Measurements from ENCODE around the gene TMEM123.

TMEM123 gene

DNA sequence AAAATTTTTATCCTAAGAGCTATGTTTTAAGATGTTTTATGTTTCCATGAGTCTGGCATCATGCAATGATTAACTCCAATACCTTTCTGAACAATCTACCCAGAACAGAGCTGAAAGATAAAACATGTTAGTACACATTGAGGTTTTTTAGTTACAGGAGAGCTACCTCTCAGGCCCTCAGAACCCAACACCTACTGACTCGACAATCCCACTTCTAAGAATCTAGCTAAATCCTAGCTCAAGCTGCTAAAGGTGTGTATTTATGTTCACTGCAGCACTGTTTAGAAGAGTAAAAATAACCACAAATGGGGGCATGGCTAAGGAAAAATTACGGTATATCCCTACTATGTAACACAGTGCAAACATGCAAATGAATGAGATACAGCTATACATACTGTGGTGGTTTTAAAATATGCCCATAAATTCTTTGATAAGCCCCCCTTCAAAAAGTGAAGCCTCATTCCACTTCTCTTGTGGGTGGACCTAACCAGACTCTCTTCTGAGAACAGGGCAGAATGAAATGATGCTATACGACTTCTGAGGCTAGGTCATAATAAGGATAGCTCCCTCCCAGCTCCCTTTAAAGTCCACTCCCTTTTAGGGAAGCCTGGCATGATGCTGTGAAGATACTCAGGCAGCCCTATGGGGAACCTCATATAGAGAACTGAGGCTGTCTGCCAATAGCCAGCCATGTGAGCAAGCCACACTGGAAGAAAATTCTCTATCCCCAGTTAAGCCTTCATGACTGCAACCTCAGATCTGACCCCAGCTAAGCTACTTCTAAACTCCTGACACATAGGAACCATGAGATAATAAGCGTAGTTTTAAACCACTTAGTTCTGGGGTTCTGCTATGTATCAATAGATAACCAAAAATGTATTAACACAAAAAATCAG is 29.5 kb downstream of the TMEM123 start:
- DNase-seq (ENCODE audit: low spot score), result peak; percentile 75

DNA sequence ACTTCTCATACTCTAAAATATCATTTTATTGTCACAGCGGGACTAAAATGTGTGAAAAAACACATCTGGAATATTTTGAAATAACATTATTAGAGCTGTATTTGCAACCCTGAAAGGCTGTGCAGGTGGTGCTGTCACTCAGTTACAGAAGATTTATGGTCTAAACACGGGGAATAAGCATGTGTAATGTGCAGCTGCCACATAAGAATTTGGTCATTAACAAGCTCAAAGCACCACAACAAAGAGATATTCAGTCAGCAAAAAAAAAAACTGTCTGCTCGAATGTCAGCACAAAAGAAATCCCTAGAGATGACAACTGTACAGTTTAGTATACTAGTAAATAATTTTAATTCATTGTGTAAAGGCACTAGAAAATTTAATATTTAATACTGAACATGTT is 31.3 kb downstream of the TMEM123 start:
- peak; percentile 90 for DNase-seq (ENCODE audit: low spot score)

DNA sequence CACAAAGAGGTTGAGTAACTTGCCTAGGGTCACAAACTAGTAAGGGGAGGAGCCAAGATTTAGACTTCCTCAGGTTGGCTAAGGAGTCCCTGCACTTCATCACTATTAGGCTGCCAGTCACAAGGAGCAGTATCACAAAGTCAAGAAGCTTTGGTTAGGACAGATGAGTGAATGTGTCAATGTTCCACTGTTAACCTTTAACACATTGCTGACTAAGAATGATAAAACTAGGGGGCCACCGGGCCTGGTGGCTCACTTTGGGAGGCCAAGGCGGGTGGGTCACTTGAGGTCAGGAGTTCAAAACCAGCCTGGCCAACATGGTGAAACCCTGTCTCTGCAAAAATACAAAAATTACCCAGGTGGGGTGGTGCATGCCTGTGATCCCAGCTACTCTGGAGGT is 32.0 kb downstream of the TMEM123 start:
- no peak for DNase-seq (ENCODE audit: low spot score)

DNA sequence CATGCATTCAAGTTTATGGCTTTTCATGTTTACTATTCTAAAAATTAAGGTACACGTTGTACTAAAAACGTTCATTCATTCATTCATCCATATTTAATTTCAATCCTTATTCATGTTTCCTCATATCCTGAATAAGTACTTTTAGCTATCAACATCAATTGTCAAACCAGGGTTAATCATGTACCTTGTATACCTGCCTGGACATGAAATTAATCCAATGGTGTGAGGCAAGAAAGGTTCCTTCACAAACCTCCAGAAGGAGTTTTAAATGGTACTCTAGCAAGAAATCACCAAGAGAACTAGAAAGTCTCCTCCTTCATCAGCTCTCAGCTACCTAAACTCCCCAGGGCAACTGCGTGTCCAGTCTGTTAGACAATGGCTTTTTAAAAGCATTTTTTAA is 33.4 kb downstream of the TMEM123 start:
- DNase-seq (ENCODE audit: low spot score), result no peak

DNA sequence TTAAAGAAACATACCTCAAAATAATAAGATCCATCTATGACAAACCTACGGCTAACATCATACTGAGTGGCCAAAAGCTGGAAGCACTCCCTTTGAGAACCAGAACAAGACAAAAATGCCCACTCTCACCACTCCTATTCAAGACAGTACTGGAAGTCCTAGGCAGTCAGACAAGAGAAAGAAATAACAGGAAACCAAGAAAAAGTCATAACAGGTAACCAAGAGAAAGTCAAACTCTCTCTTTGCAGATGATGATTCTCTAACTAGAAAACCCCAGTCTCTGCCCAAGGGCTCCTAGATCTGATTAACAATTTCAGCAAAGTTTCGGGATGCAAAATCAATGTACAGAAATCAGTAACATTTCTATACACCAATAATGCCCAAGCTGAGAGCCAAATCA is 35.6 kb downstream of the TMEM123 start:
- DNase-seq (ENCODE audit: low spot score), result no peak

DNA sequence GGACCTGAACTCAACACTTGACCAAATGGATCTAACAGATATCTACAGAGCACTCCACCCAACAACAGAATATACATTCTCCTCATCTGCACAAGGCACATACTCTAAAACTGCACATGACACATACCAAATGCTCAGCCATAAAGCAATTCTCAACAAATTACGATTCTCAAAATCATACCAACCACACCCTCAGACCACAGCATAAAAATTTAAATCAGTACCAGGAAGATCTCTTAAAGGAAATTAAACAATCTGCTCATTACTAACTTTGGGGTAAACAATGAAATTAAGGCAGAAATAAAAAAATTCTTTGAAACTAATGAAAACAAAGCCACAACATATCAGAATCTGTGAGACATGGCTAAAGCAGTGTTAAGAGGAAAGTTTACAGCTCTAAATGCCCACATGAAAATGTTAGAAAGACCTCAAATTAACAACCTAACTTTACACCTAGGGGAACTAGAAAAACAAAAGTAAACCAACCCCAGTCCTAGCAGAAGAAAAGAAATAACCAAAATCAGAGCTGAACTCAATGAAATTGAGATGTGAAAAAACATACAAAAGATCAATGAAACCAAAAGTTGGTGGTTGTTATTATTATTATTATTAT is 37.2 kb downstream of the TMEM123 start:
- no peak for DNase-seq (ENCODE audit: low spot score)

DNA sequence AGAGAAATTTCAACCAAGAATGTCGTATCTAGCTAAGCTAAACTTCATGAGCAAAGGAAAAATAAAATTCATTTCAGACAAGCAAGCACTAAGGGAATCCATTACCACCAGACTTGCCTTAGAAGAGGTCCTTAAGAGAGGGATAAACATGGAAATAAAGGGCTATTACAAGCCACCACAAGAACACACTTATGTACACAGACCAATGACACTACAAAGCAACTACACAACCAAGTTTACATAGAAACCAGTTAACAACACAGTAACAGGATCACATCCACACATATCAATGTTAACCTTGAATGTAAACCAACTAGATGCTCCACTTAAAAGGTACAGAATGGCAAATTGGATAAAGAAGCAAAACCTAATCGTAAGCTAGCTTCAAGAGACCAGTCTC is 38.0 kb downstream of the TMEM123 start:
- no peak for DNase-seq (ENCODE audit: low spot score)

DNA sequence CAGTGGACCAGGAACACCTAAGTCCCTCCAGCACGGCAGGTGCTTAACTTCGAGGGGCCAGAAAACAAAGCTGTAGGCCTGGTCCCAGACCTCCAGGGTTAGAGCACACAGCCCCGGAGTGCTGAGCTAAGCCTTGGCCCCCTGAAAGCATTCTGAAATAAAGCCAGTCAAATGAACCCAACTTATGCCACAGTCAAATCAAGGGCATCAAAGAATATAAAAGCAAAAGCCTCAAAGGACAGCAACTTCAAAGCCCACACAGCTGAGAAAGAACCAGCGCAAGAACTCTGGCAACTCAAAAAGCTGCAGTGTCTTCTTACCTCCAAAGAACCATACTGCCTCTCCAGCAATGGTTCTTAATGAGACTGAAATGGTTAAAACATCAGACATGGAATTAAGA is 39.1 kb downstream of the TMEM123 start:
- DNase-seq (ENCODE audit: low spot score), result no peak

DNA sequence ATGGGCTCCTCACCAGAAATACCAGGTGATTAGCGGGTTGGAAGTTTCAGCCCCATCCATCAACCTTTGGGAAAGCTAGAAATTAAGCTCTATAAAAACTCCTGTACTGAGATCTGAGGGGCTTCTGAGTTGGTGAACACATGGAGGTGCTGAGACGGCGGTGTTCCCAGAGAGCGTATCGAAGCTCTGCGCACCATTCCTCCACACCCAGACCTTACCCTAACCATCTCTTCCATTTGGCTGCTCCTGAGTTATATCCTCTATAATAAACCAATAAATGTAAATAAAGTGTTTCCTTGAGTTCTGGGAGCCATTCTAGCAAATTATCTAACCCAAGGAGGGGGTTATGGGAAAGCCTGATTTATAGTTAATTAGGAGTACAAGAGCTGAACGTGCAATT is 41.4 kb downstream of the TMEM123 start:
- DNase-seq (ENCODE audit: low spot score), result no peak

DNA sequence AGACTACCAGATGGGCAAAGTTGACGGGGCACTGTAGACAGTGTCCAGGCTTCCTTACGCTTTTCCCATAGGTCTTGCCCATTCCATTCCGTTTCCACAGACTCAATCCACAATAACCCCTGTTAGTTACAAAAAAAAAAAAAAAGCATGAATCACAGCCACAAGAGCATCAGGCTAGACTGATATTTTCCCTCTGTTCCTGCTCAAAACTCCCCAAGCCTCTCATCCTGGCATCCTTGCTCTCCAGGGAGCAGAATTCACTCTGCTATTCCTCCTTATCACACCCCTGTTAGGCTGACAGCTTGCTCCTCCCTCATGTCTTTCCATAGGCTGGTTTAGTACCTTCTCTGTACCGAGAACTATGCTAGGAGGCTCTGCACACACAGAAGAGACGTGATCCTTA is 42.2 kb downstream of the TMEM123 start:
- no peak for DNase-seq (ENCODE audit: low spot score)

DNA sequence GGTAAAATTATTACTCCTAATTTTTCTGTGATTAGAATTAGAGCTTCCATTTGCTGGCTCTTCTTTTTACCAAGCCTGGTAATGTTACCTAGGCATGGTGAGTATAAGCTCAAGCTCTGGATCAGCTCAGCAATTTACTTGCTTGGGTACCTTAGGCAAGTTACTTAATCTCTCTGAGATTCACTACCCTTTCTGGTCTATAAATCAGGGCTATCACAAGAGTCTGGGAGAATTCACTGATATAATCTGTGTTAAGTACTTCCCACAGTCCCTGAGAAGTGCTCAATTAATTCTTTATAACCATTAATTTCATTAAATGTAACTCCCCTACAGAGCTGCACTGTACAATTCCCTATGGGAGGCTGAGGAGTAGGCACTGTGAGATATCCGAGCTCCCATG is 44.2 kb downstream of the TMEM123 start:
- no peak for DNase-seq (ENCODE audit: low spot score)

DNA sequence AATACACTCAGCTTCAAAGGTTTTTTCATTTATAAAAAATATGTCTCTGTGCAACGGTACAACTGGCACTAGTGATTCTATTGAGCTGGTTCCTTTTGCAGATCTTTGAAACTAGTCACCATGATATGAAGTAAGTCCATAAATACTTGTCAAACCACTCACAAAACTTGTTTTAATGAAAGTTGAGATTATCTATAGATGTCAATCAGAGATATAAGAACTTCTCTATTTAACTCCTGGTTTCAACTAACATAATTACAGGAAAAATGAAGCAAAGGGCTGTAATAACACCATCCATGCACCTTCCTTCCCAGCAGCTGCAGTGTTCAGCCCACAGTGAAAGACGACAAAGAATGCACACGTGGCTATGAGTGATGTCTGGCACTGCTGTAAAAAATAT is 44.7 kb downstream of the TMEM123 start:
- DNase-seq (ENCODE audit: low spot score), result no peak

DNA sequence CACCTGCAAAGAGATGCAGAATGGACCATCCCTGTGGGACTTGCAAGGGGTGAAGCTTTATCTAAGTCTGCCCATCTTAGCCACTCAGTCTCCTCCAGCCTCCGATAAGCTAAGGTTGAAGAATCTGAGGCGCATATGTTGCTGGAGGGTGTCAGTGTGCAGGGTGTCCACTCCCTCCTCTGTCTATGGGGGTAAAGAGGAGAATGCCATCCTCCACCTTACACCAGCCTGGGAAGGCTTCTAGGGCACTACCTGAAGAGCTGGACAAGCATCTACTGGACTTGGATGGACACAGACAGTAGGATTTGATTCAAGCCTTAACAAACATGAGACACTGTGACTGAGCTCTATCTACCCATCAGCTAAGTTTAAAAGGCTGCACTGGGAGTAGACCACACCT is 46.5 kb downstream of the TMEM123 start:
- no peak for DNase-seq (ENCODE audit: low spot score)

DNA sequence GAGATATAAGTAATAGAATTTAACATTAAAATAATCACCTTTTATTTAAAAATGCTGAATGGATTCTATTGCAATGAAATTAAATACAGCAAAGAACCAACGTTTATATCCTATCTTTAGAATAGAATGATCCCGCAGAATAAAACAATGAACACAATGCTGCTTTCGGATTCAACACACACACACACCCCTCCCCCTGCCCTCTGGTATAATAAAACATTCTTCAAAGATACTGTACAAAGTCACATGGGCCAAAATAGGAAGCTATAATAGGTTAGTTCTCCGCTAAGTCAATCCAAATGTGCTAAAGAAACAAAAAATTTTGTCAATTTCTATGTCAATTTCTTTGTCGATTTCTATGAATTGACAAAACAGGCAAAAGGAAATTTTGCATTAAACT is 47.1 kb downstream of the TMEM123 start:
- peak; percentile 61 for DNase-seq (ENCODE audit: low spot score)

DNA sequence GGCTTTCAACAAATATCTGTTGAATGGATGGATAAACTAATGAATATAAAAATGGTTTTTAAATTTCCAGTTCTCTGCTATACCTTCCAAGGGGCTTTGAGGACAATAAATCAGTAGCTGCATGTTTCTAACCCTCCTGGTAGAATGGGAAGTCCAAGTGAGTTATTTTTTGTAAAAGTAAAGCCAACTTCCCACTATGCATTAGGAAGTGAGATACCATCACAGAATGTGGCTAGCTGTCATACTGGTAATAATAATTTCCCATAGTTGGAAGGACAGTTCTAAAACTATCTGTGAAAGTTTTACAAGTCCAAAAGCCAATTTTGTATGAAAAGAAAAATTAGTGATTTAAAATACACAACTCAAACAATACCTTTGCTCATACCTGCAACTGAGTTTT is 50.0 kb downstream of the TMEM123 start:
- DNase-seq (ENCODE audit: low spot score), result no peak

DNA sequence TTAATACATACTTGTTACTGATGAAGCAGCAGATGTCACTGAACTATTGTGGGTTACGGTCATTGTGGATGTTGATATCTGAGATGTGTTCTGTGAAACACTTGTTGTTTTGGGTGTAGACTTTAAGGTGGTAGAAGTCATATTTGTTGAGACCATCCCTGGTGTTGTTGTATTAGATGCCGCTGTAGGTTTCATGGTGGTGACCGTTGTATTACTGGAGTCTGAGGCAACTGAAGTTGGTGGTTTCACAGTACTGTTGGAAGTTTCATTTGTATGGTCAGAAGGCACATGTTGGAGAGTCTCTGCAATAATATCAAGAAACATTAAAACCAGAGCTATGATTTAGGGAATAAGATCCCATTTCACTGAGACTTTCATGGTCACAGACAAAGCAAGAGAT is 50.7 kb downstream of the TMEM123 start:
- no peak for DNase-seq (ENCODE audit: low spot score)

DNA sequence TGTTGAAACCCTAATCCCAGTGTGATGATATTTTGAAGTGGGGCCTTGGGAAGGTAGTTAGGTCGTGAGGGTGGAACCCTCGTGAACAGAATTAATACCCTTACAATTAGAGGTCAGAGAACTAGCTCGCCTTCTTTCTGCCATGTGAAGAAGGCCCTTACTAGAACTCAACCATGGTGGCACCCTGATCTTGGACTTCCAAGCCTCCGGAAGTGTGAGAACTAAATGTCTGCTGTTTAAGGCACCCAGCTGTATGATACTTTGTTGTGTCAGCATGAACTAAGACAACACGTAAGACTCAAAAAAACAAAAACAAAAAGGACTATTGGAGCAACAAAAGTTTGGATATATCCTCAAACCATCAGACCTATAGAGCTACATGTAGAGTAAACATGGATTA is 52.0 kb downstream of the TMEM123 start:
- DNase-seq (ENCODE audit: low spot score), result no peak

DNA sequence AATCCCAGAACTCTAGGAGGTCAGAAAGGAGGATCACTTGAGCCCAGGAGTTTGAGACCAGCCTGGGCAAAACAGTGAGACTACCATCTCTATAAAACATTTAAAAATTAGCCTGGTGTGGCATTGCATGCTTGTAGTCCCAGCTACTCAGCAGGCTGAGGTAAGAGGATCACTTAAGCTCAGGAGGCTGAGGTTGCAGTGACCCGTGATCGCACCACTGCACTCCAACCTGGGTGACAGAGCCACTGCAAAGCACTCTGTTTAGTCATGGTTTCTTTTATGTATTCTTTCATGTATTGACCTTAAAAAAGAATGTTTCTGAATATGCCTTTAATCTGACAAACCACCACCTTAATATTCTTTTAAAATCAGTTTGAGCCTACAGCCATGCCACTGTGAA is 53.4 kb downstream of the TMEM123 start:
- no peak for DNase-seq (ENCODE audit: low spot score)

DNA sequence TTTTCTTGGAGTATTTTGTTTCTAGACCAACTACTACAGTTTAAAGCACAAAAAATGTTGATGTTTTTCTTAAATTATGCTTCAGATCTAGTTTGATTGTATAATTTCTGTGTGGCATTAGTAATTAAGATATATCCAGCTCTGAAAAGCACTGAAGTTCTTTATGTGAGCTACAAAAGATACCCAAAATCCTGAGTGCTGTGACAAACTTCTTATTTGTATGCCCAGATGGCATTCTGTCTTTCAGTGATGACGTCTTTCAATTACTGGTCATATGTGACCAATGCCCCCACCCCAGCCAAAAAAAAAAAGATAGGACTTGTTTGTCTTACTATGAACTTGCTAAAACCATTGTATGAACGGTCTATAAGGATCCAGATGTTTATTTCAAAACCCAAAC is 54.3 kb downstream of the TMEM123 start:
- no peak for DNase-seq (ENCODE audit: low spot score)

DNA sequence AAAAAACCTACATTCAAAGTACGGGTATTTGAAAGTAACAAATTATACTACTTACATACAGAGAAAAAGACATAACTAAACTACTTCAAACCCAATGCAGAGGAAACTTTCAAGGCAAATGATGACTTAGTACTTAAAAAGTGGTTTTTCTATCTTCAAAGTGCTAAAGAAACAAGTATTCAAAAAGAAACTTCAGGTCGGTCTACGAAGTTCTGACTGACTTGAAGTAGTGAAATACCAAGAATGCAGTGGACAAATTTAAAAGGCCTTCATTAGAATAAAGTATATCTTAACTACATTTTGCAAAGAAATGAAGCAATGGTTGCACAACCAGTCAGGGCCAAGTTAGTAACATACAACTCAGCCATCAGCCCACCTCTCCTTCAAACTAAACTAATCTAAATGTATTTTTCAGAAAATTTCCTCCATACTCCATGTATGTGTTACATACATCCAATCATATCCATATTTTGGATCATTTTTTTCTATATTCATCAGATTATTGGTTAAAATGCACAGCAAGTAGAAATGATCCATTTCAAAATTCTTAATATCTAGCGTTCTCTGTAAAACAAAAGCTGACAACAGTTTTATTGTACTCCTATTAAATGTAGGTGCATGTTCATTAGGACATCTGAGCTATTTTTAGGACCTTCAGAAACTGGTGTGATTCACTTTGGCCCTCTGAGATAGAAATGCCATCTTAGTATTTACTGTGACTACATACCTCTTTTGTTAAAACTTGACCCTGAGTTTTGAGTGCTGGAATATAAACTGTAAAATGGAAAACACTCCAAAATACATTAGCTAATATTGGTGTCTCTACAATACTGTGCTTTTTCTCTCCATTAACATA is 55.6 kb downstream of the TMEM123 start:
- no peak for DNase-seq (ENCODE audit: low spot score)

DNA sequence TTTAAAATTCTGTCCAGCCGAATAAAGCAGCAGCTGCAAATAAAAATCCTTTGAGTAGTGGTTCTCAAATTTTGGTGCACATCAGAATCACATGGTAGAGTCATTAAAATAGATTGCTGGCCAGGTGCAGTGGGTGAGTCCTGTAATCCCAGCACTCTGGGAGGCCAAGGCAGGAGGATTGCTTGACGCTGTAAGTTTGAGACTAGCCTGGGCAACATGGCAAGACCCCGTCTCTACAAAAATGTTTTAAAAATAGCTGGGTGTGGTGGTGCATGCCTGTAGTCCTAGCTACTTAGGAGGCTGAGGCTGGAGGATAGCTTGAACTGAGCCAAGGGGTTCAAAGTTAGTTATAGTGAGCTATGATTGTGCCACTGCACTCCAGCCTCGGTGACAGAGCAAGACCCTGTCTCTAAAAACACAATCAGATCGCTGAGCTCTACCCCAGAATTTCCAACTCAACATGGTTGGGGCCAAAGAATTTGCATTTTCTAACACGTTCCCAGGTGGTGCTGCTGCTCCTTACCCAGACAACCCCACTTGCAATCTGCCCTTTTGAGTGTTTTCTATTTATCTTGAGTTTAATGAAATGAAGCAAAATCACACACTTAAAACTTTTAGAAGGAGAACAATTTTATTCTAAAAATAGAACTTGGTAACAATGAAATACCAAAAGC is 56.7 kb downstream of the TMEM123 start:
- DNase-seq (ENCODE audit: low spot score), result no peak

DNA sequence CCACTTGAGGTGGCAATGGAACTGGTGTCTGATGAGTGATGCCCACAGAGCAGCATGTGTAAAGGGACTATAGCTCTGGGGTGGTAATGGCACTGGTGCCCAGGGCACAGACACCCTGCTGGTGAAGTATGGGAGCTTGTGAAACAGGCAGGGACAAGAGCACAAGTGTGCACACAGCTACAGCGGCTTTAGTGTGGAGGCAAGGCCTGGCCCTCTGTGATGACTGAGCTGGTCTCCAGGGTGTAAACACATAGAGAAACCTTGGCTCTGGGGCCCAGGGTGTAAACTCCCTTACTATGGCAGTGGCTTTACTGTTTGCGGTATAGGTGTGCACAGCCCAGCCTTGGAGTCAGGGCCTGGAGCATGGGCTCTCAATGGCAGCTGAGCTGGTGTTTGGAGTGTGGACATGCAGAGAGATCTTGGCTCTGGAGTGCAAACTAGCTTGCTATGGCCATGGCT is 59.3 kb downstream of the TMEM123 start:
- DNase-seq (ENCODE audit: low spot score), result no peak

Data from globus pallidus (tissue), 1 donor.